Lung (tissue), 12 donors: ENCODE measurements around the gene C11orf52. TPM values are rescaled to one million over a fixed set of nuclear protein-coding genes. Genes with fewer than 3 reads are reported as not detected.

Experiments used
- ATAC-seq: fragments of 200-7000 bp; cut with Tn5 transposase; one replicate; pipeline ENCODE4 v1.9.1; 2020; ENCODE audit warnings: moderate number of reproducible peaks; ENCODE audit not compliant: insufficient read depth, low FRiP score
- DNase-seq, 3 donors: peaks; one replicate each; pipeline ENCODE4 v3.0.0-alpha.2; 2013 to 2017
- H3K27ac ChIP-seq, 2 donors: one replicate each; pipeline ENCODE4 v1.5.1; 2013; ENCODE audit warnings: mild to moderate bottlenecking in 2 of 2, moderate library complexity in 2 of 2, control low read depth in 1 of 2, inconsistent platforms in 1 of 2, low read depth in 1 of 2, low read length in 1 of 2
- H3K27me3 ChIP-seq, 3 donors: one replicate each; pipeline ENCODE4 v1.5.1; 2013; ENCODE audit warnings: low read length in 2 of 3; ENCODE audit not compliant: control insufficient read depth in 3 of 3, insufficient read depth in 3 of 3
- H3K36me3 ChIP-seq, 4 donors: one replicate each; pipeline ENCODE4 v1.5.1; 2013; ENCODE audit warnings: low read length in 4 of 4, mild to moderate bottlenecking in 1 of 4, moderate library complexity in 1 of 4; ENCODE audit not compliant: control insufficient read depth in 4 of 4, insufficient read depth in 4 of 4
- H3K4me1 ChIP-seq, 5 donors: one replicate each; pipeline ENCODE4 v1.5.1; 2013; ENCODE audit warnings: low read length in 5 of 5, mild to moderate bottlenecking in 2 of 5, moderate library complexity in 1 of 5; ENCODE audit not compliant: control insufficient read depth in 5 of 5, insufficient read depth in 5 of 5
- H3K4me3 ChIP-seq: one replicate; pipeline ENCODE4 v1.5.1; 2013; ENCODE audit warnings: mild to moderate bottlenecking, control low read depth, moderate library complexity
- H3K9ac ChIP-seq, 2 donors: one replicate each; pipeline ENCODE4 v1.5.1; 2013; ENCODE audit warnings: low read length in 2 of 2, control low read depth in 1 of 2; ENCODE audit not compliant: insufficient read depth in 1 of 2
- H3K9me3 ChIP-seq, 4 donors: one replicate each; pipeline ENCODE4 v1.5.1; 2013; ENCODE audit warnings: low read length in 3 of 4, mild to moderate bottlenecking in 1 of 4, moderate library complexity in 1 of 4; ENCODE audit not compliant: control insufficient read depth in 4 of 4, insufficient read depth in 3 of 4
- CTCF ChIP-seq: IDR thresholded peaks from 2 replicates; pipeline ENCODE4 v1.5.1; 2012; ENCODE audit warnings: mild to moderate bottlenecking; ENCODE audit errors: control extremely low read depth, extremely low read depth
- WGBS, 2 donors: extraction: QIAGEN DNeasy Blood & Tissue Kit; methylation state at CpG; one replicate each; pipeline ENCODE4 v1.1.7; 2013; 5-methylcytosine and 5-hydroxymethylcytosine counted together
- polyA plus RNA-seq, 2 donors: library from polyadenylated mRNA; stranded (reverse); fragments of 200-250 nt; gene quantifications; one replicate each; pipeline ENCODE4 v1.2.1, GENCODE V29; 2013
- total RNA-seq, 2 donors: library from RNA; depleted of rRNA in 1 of 2; stranded (reverse); fragments of >200 nt in 1 of 2; gene quantifications; one replicate each; pipeline ENCODE4 v1.2.1, GENCODE V29; 2014 to 2021
- donor health status: control.
- donor health status: control.
- donor health status: Bipolar disorder and iron deficiency.
- donor health status: healthy.
- donor health status: DM: yes; HTN: yes; CAD: no.

C11orf52 gene
- total and polyA plus RNA-seq, 4 donors, result 11.1 to 20.4 (median 15.3) TPM

GRCh38 chr11:111886032-111886431 is 32.7 kb upstream of the C11orf52 start:
- no peak overlapping the region for H3K27ac ChIP-seq
- H3K27me3 ChIP-seq, result no peaks in the 10 kb centered on the region
- no peak for ATAC-seq
- H3K36me3 ChIP-seq, result no peaks in the 10 kb centered on the region
- WGBS, 2 donors, result 85 to 96% methylated on average over 4 of the region's 4 CpGs
- TF ChIP-seq CTCF, result no peak
- no peaks in the 10 kb centered on the region for H3K4me1 ChIP-seq
- no peak overlapping the region for H3K4me3 ChIP-seq
- H3K9me3 ChIP-seq, result no peaks in the 10 kb centered on the region
- H3K9ac ChIP-seq, result no peak overlapping the region
- no peak for DNase-seq

GRCh38 chr11:111886844-111887243 is 31.9 kb upstream of the C11orf52 start:
- TF ChIP-seq CTCF, result no peak
- WGBS, 2 donors, result 71 to 73% methylated on average over 2 of the region's 2 CpGs
- no peak for ATAC-seq

GRCh38 chr11:111905411-111905810 is 13.3 kb upstream of the C11orf52 start:
- Histone ChIP-seq H3K9me3 (no peaks in the 10 kb centered on the region), H3K27me3 (no peaks in the 10 kb centered on the region), H3K27ac (peak overlapping the region in 1 of 2 donors; percentile 16), H3K4me3 (no peak overlapping the region), H3K9ac (no peak overlapping the region), H3K4me1 (peaks cover 0 to 5% (median 0%) of the 10 kb centered on the region in 5 donors), H3K36me3 (peaks cover 0 to 6% (median 0%) of the 10 kb centered on the region in 4 donors)
- DNase-seq (no peak), ATAC-seq (no peak)
- 29 to 42% methylated on average over 2 of the region's 2 CpGs for WGBS, 2 donors
- TF ChIP-seq CTCF, result no peak

More at GRCh38 chr11:111886844-111887243, 31.9 kb upstream of the C11orf52 start:
- Histone ChIP-seq H3K27ac (no peak overlapping the region), H3K36me3 (no peaks in the 10 kb centered on the region), H3K4me3 (no peak overlapping the region), H3K4me1 (no peaks in the 10 kb centered on the region), H3K27me3 (no peaks in the 10 kb centered on the region), H3K9ac (no peak overlapping the region), H3K9me3 (no peaks in the 10 kb centered on the region)
- DNase-seq, result no peak

GRCh38 chr11:111906680-111907079 is 12.0 kb upstream of the C11orf52 start:
- Histone ChIP-seq H3K4me1 (peaks cover 0 to 15% (median 4%) of the 10 kb centered on the region in 5 donors), H3K27ac (peak overlapping the region in 1 of 2 donors; percentile 49), H3K36me3 (peaks cover 0 to 6% (median 0%) of the 10 kb centered on the region in 4 donors), H3K9ac (no peak overlapping the region), H3K4me3 (no peak overlapping the region), H3K9me3 (no peaks in the 10 kb centered on the region), H3K27me3 (no peaks in the 10 kb centered on the region)
- no peak for TF ChIP-seq CTCF
- DNase-seq, result no peak
- ATAC-seq, result no peak
- 88 to 89% methylated on average over 1 of the region's 1 CpG for WGBS, 2 donors
